ENCODE data around the gene ZNF787. TPM values are rescaled to one million over a fixed set of nuclear protein-coding genes. Genes with fewer than 3 reads are reported as not detected.

The ZNF787 gene
- polyA plus RNA-seq, 3 donors: 1.2 to 16.2 (median 1.8) TPM

- no peak overlapping the region for H3K4me3 ChIP-seq (replicated peaks in 1 of 3; ENCODE audit: low read depth in 2 of 3, low read length in 3 of 3)
- peaks cover 14 to 36% of the 10 kb centered on the region in 2 donors for H3K36me3 Mint-ChIP-seq
- no peaks in the 10 kb centered on the region for H3K9me3 ChIP-seq (replicated peaks in 1 of 2; ENCODE audit: control insufficient read depth in 1 of 2, insufficient read depth in 1 of 2, low read length in 2 of 2)
- no peaks in the 10 kb centered on the region for H3K9me3 Mint-ChIP-seq
- peak overlapping the region; percentile 32 to 81 (median 72) for H3K27ac Mint-ChIP-seq
- no peak overlapping the region for H3K4me2 ChIP-seq (replicated peaks; ENCODE audit: extremely low read depth, low read length, poor library complexity, severe bottlenecking)
- no peak overlapping the region for H2AFZ ChIP-seq (ENCODE audit: insufficient read depth, low read depth, low read length, poor library complexity, severe bottlenecking)
- no peak for DNase-seq
- peaks cover 70 to 94% of the 10 kb centered on the region in 2 donors for H3K4me1 ChIP-seq (ENCODE audit: control insufficient read depth in 1 of 2, insufficient read depth in 2 of 2, low read length in 2 of 2)
- H3K27me3 Mint-ChIP-seq (ENCODE audit: low read depth in 3 of 3): peaks cover 0 to 4% (median 0%) of the 10 kb centered on the region in 3 donors
- 74% methylated on average over 16 of the region's 19 CpGs for WGBS (ENCODE audit: insufficient coverage)
- no peak overlapping the region for H3K9ac ChIP-seq (ENCODE audit: insufficient read depth, low read length, poor library complexity, severe bottlenecking)
- H3K27ac ChIP-seq (ENCODE audit: low read depth in 1 of 2, low read length in 2 of 2): peak overlapping the region in 1 of 2 donors; percentile 51
- H3K79me2 ChIP-seq (ENCODE audit: insufficient read depth, low read length): peaks cover 100% of the 10 kb centered on the region
- no peak overlapping the region for H3K4me3 Mint-ChIP-seq
- H4K20me1 ChIP-seq (ENCODE audit: insufficient read depth, low read length): peaks cover 100% of the 10 kb centered on the region
- TF ChIP-seq, protein P1, sequence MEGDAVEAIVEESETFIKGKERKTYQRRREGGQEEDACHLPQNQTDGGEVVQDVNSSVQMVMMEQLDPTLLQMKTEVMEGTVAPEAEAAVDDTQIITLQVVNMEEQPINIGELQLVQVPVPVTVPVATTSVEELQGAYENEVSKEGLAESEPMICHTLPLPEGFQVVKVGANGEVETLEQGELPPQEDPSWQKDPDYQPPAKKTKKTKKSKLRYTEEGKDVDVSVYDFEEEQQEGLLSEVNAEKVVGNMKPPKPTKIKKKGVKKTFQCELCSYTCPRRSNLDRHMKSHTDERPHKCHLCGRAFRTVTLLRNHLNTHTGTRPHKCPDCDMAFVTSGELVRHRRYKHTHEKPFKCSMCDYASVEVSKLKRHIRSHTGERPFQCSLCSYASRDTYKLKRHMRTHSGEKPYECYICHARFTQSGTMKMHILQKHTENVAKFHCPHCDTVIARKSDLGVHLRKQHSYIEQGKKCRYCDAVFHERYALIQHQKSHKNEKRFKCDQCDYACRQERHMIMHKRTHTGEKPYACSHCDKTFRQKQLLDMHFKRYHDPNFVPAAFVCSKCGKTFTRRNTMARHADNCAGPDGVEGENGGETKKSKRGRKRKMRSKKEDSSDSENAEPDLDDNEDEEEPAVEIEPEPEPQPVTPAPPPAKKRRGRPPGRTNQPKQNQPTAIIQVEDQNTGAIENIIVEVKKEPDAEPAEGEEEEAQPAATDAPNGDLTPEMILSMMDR (IDR thresholded peaks at IDR 0.05): no peak
- H3K4me1 Mint-ChIP-seq: peaks cover 85% of the 10 kb centered on the region
- H3K27me3 ChIP-seq (ENCODE audit: control insufficient read depth in 2 of 2, insufficient read depth in 2 of 2, low read length in 2 of 2): no peaks in the 10 kb centered on the region
- peaks cover 0 to 20% of the 10 kb centered on the region in 2 donors for H3K36me3 ChIP-seq (replicated peaks in 1 of 2; ENCODE audit: control insufficient read depth in 1 of 2, insufficient read depth in 2 of 2, low read length in 2 of 2)
- intact Hi-C loops (cut with micrococcal nuclease): no loop called here
Measured at GRCh38 chr19:56114051-56114777, 6.9 kb downstream of the ZNF787 start.

DNA sequence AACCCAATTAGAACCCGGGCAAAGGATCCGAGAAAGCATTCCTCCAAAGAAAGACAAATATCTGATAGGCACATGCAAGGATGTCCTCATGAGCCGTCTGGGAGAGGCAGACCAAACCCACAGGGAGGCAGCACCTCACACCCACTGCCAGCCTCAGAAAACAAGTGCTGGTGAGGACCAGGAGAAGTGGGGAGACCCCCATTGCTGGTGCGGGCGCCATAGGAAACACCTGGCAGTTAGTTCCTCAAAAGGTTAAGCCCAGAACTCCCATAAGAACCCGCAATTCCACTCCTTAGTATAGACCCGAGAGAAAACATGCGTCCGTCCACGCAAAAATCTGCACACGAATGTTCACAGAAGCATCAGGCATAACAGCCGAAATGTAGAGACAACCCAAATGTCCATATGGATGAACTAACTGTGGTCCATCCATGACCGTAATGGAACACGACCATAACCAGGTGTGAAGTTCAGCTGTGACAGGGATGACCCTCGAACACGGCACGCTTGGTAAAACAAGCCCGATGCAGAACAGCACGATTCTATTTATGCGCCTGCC, 7.9 kb downstream of the ZNF787 start:
- Mint-ChIP-seq H3K4me3 (peak overlapping the region in 1 of 2 donors; percentile 20), H3K36me3 (peaks cover 13 to 28% of the 10 kb centered on the region in 2 donors), H3K27me3 (ENCODE audit: low read depth in 3 of 3) (peaks cover 0 to 4% (median 0%) of the 10 kb centered on the region in 3 donors), H3K9me3 (no peaks in the 10 kb centered on the region), H3K4me1 (peaks cover 84% of the 10 kb centered on the region), H3K27ac (peak overlapping the region; percentile 35 to 92 (median 84))
- peaks cover 67 to 92% of the 10 kb centered on the region in 2 donors for H3K4me1 ChIP-seq (ENCODE audit: control insufficient read depth in 1 of 2, insufficient read depth in 2 of 2, low read length in 2 of 2)
- TF ChIP-seq, protein P1 (IDR thresholded peaks at IDR 0.05): no peak
- H3K4me3 ChIP-seq (replicated peaks in 1 of 3; ENCODE audit: low read depth in 2 of 3, low read length in 3 of 3): no peak overlapping the region
- H2AFZ ChIP-seq (ENCODE audit: insufficient read depth, low read depth, low read length, poor library complexity, severe bottlenecking): no peak overlapping the region
- H3K9ac ChIP-seq (ENCODE audit: insufficient read depth, low read length, poor library complexity, severe bottlenecking): no peak overlapping the region
- H3K9me3 ChIP-seq (replicated peaks in 1 of 2; ENCODE audit: control insufficient read depth in 1 of 2, insufficient read depth in 1 of 2, low read length in 2 of 2): no peaks in the 10 kb centered on the region
- no peak overlapping the region for H3K4me2 ChIP-seq (replicated peaks; ENCODE audit: extremely low read depth, low read length, poor library complexity, severe bottlenecking)
- peaks cover 0 to 15% of the 10 kb centered on the region in 2 donors for H3K36me3 ChIP-seq (replicated peaks in 1 of 2; ENCODE audit: control insufficient read depth in 1 of 2, insufficient read depth in 2 of 2, low read length in 2 of 2)
- H3K79me2 ChIP-seq (ENCODE audit: insufficient read depth, low read length): peaks cover 100% of the 10 kb centered on the region
- DNase-seq: no peak
- intact Hi-C loops (cut with micrococcal nuclease): no loop called here
- H3K27me3 ChIP-seq (ENCODE audit: control insufficient read depth in 2 of 2, insufficient read depth in 2 of 2, low read length in 2 of 2): no peaks in the 10 kb centered on the region
- H4K20me1 ChIP-seq (ENCODE audit: insufficient read depth, low read length): peaks cover 100% of the 10 kb centered on the region
- H3K27ac ChIP-seq (ENCODE audit: low read depth in 1 of 2, low read length in 2 of 2): peak overlapping the region; percentile 78
- WGBS (ENCODE audit: insufficient coverage): 20% methylated on average over 10 of the region's 20 CpGs

Data from CD14-positive monocyte (primary cell).